NB4 (cell line): Measurements from ENCODE around the gene ATP1A3.

Source experiments
- DNase-seq: peaks from one replicate; pipeline ENCODE4 v3.0.0; 2010; ENCODE audit warnings: low read depth
- H3K4me3 ChIP-seq: one replicate; pipeline ENCODE4 v1.5.1; 2011; ENCODE audit warnings: mild to moderate bottlenecking, low read depth, low read length, moderate library complexity
- CTCF ChIP-seq: IDR thresholded peaks from one replicate; pipeline ENCODE4 v1.5.1; 2012; ENCODE audit warnings: low read depth, low read length
- MAX ChIP-seq: IDR thresholded peaks from 2 replicates; pipeline ENCODE4 v1.6.1; 2011; ENCODE audit warnings: low read depth, low read length
- MYC ChIP-seq: IDR thresholded peaks from 2 replicates; pipeline ENCODE4 v1.6.1; 2011; ENCODE audit warnings: low read depth, low read length
- POLR2A ChIP-seq: IDR thresholded peaks from 2 replicates; pipeline ENCODE4 v1.6.1; 2011; ENCODE audit warnings: mild to moderate bottlenecking; ENCODE audit not compliant: insufficient read length; ENCODE audit errors: extremely low read depth

The ATP1A3 gene

GRCh38 chr19:41978470-41978869 is 15.6 kb downstream of the ATP1A3 start:
- no peak for TF ChIP-seq MAX
- TF ChIP-seq POLR2A, result no peak
- no peak for TF ChIP-seq CTCF
- TF ChIP-seq MYC, result no peak
- no peak for DNase-seq
- no peak overlapping the region for H3K4me3 ChIP-seq

- TF ChIP-seq MYC (no peak), POLR2A (no peak), MAX (no peak), CTCF (no peak)
- no peak overlapping the region for H3K4me3 ChIP-seq
- no peak for DNase-seq
These were observed 16.1 kb downstream of the ATP1A3 start for GRCh38 chr19:41977916-41978315.

- TF ChIP-seq CTCF, result no peak
- TF ChIP-seq MAX, result no peak
- DNase-seq, result no peak
- no peak overlapping the region for H3K4me3 ChIP-seq
These were observed 19.4 kb downstream of the ATP1A3 start for GRCh38 chr19:41974652-41975051.

GRCh38 chr19:41971363-41971762 is 22.7 kb downstream of the ATP1A3 start:
- TF ChIP-seq MAX (no peak), POLR2A (no peak), CTCF (no peak), MYC (no peak)
- no peak overlapping the region for H3K4me3 ChIP-seq
- no peak for DNase-seq

- no peak for TF ChIP-seq MAX
- TF ChIP-seq CTCF, result no peak
- TF ChIP-seq POLR2A, result no peak
- TF ChIP-seq MYC, result no peak
- DNase-seq, result no peak
- H3K4me3 ChIP-seq, result no peak overlapping the region
These were observed 24.1 kb downstream of the ATP1A3 start for GRCh38 chr19:41969772-41970458.
